Stimulated activated CD4-positive, alpha-beta T cell treated with anti-CD3 and anti-CD28 coated beads, Interleukin-1b, Interleukin-23, amount 100 ng/mL, for 1 hour (primary cell): ENCODE data around the gene DNMBP.
"Not testable (repeated sequence)": the region's sequence is repeated elsewhere in the genome, so short reads cannot be mapped to it uniquely, and the experiment has no call there.

ENCODE experiments used
- DNase-seq, 2 donors: peaks; one replicate each; pipeline ENCODE4 v3.0.0-alpha.2; 2020; ENCODE audit warnings: low read depth in 2 of 2

The DNMBP gene

DNA sequence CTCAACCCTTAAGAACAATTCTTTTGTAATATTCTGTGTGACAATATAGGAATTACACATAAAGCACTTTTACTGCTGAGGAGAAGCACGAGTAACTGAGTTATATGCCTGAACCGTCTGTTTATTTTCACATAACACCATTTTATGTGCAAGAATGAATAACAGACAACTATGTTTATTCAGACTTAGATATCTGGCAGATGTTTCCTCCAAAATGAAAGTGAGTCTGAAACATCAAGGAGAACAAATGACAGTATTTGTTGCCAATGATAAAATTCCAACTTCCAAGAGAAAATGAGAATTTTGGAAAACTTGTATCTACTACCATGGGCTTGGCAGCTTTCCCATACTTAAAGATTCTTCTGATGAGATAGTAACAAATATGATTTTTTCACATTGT lies 51.4 kb downstream of the DNMBP start:
- no peak for DNase-seq

GRCh38 chr10:99953510-99953909 lies 56.2 kb downstream of the DNMBP start:
- not testable (repeated sequence) for DNase-seq

- DNase-seq: no peak
Observed at GRCh38 chr10:99952799-99953198, 56.9 kb downstream of the DNMBP start.

DNA sequence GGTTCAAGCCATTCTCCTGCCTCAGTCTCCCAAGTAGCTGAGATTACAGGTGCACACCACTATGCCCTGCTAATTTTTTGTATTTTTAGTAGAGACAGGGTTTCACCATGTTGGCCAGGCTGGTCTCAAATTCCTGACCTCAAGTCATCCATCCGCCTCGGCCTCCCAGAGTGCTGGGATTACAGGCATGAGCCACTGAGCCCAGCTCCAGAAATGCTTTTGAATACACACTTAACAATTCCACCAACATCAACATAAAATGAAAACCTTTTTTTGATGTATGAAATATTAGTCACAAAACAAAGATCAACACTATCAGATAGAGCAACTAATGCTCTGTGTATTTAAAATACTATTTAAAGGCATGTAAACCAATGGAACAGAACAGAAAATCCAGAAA lies 63.7 kb downstream of the DNMBP start:
- not testable (repeated sequence) for DNase-seq

DNA sequence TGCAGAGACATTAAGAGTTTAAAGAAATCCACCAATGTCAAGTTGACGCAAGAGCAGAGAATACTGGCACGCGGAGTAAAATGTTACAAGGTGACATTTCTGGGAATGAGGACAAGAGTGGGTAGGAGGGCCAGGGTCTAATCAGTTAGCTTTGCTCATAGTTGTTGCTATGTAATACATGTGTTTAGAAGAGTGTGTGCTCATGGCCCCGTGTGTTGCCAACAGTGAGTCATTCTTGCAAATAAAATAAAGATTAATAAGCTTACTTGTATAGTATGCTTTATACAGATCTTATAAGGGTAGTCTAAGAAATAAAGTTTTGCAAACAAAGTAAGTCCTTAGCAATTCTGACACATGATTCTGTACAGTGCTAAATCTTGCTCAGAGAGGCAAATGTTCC lies 64.5 kb downstream of the DNMBP start:
- DNase-seq: no peak

DNA sequence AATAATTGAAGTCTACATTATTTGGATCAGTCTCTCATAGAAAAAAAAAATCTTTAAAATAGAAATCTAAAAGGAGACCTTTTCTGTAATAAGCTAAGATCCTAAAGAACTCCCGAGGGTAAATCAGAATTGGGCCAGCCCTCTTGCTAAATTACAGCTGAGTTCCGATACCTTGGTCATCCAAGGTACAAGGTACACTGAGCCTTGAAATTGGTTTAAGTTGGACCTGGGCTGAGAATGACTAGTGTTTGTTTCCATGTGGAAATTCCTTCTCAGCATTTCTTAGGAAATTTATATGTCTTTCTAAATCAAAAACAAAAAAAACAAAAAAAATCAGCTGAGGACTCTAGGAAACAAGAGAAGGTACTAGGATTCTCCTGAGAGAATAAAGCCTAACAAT lies 64.9 kb downstream of the DNMBP start:
- DNase-seq: no peak

GRCh38 chr10:99943908-99944307 lies 65.8 kb downstream of the DNMBP start:
- DNase-seq: no peak

DNA sequence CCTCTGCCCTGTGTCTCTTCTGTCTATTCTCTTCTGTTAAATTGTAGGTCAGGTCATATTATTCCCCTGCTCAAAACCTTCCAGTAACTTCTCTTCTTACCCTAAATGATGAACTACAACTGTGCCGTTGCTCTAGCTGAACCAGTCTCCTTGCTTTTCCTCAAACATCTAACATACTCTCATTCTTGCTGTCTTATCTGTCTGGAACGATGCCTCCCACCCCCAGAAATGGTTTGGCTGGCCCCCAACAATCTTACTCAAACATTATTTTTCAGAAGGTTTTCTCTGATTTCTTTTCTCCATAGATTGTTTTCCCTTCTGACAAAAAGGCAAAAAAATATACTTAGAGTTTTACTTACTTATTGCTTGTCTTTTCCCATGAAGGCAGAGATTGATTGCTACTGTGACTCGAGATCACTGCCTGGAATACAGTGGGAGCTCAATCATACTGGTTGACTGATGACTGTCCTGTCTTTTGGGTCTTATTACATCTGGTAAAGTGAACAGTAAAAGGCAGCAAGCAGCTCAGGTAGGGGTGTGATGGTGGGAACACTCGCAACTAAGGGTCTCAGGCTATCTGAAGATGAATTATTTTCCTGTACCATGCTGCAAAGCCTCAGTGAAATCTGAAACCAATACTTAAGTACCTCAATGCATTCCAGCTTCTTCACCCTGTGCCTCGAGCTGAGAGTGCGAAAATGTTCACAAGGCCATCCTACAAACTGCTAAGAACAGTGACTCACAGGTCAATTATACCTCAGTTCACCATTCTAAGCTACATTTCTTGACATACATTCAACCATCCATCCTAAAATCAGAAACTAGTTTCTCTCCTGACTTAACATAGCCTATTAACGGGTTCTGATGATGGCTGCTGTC lies 67.6 kb downstream of the DNMBP start:
- DNase-seq: no peak

GRCh38 chr10:99938563-99938962 lies 71.2 kb downstream of the DNMBP start:
- DNase-seq: no peak

- DNase-seq: no peak
Observed at GRCh38 chr10:99937630-99938029, 72.1 kb downstream of the DNMBP start.

DNA sequence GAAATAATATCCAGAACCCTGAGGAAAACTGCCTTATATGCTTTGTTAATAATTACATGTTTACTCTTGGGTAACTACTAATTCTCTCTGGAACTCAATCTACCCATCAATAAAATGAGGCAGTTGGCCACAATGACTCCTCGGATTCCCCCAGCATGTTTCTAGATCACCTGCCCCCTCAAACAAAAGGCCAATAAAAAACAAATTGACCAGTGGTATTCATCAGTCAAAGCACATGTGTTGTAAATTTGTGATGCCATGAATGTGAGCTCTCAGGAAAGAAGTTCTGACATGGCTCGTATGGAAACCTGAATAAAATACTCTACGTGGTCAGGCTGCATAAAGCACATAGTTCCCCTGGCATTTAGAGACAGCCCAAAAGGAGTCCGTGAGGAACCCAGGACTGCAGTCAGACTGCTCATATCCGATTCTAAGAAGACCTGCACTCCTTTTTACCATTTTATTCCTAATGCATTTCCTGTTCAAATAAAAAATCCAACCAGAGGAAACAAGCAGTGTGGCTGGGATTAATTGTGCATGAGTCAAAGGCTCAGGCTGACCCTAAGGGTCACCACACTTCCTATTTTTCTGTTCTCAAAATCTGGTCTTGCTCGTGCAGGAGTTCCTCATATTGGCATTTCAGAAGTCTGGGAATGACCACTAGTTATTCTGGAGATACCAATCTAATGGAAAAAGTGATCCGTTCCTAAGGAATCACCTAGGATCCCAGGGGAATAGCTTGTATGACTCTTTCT lies 77.4 kb downstream of the DNMBP start:
- DNase-seq: not testable (repeated sequence)

DNA sequence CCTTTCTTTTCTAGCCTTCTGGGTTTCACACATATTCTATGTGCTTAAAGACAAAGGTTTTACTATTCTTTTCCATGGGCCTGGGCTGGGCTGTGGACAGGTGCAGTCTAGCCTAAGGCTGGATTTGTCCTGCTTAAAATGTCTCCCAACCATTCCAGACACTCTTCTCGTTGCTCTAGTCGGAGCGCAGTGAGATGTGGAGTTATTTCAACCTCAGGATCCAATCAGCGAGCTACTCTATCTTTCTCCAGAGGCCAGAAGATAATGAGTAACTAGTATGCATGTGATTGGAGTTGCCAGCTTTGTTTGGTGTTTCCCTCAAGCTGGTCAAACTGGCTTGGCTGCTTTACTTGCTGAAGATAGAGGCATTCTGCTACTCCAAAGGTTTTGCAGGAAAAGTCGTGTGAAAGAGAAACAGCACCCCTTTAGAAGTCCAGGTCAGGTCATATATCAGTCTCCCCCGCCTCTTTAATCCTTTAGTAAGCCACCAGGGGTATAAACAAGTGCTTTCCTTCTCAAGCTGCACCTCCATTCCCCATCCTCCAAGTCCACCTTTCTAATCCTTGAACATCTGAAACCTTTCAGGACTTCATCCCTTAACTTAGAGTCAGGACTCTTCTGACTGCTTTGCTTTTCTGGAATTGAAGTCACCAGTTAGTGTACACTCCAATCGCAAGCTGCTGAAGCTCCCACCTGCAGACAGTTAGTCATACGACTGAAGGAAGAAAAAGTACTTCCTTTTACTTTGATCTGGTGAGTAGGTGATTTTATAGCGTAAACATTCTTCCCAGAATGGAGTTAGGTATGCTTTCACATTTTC lies 78.8 kb downstream of the DNMBP start:
- no peak for DNase-seq

DNA sequence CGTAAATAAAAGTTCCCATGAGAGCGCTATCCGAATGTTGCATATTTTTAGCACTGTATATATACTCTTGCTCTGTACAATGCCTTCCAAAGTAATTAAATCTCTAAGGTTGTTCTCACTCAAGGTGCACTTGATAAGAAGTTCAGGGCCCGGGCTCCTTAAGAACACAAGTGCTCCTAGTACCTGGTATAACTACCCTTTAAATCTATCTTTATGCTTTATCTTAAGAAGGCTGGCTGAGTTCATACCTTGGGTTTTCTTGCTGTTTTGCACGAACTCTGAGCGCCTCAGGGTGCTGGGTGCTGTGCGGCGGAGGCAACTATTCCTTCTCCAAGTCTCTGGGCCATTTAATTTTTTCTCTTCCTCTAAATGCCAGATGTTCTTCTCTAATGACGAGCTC lies 80.4 kb downstream of the DNMBP start:
- DNase-seq: no peak

GRCh38 chr10:99927721-99928280 lies 81.9 kb downstream of the DNMBP start:
- no peak for DNase-seq

DNA sequence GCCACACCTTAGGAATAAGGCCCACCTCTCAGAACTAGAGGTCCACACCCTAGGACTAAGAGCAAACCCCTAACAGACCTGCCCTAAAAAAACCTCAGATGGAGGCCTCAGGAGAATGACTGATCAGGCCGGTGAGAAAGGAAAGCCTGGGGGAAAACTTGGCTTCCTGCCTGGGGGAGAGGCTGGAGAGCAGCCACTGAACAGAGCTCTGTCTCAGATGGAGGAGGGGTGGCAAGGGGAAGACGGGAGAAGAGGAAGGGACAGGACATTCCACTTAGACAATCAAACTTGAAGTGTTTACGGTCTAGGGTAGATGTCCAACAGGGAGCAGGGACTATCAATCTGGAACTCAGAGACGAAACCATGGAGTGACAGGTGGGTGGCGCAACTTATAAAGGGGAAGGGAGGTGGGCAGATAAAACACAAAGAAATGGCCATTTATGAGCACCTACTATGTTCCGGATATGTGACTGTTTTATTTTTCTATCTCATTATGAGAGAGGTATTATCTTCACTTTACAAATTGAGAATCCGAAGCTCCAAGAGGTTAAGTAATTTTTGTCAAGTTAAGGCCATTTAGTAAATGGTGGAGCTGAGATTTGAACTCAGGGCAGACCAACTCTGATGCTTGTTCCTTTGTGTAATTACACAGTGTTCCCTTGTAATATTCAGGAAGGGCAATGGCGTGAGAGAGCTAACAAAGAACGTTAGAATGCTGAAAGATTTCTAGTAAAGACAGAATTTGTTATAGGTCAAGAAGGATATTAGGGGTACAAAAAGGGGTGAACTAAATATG lies 82.6 kb downstream of the DNMBP start:
- DNase-seq: no peak

- DNase-seq: no peak
Observed at GRCh38 chr10:99924451-99925255, 85.1 kb downstream of the DNMBP start.

DNA sequence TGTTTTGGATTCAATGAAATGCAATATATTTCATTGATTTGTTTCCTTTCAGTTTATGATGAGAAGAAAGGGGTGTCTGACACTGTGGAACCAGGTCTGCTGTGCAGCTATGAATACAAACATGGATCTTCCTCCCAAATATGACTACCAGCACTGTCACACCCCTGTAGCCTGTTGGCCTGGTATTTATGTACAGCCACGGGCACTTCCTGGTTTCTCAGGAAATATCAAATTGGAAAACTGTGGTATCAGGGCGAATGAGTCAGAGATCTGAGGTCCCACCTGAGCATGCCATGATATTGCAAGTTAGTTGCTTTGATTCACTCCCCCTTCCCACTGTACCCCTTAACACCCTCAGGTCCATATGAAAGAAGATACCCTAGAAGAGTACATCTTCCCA lies 87.8 kb downstream of the DNMBP start:
- no peak for DNase-seq

GRCh38 chr10:99920901-99921300 lies 88.8 kb downstream of the DNMBP start:
- DNase-seq: no peak

GRCh38 chr10:99920486-99920885 lies 89.3 kb downstream of the DNMBP start:
- DNase-seq: no peak
